K562 (cell line): ENCODE measurements around the gene MYO18B. TPM values are rescaled to one million over a fixed set of nuclear protein-coding genes. Genes with fewer than 3 reads are reported as not detected.

ENCODE experiments used
- CAMTA2 ChIP-seq: fragments of 250-450 bp; sonication (Bioruptor Pico); conservative IDR thresholded peaks from 2 replicates; pipeline ENCODE4 v1.5.1; 2022
- CXXC5 ChIP-seq: fragments of 250-450 bp; sonication (Bioruptor Pico); IDR thresholded peaks from 2 replicates; pipeline ENCODE4 v1.8.0; 2022; ENCODE audit warnings: inconsistent platforms, mild to moderate bottlenecking, moderate library complexity
- DMBX1 ChIP-seq: fragments of 250-450 bp; sonication (Bioruptor Pico); IDR thresholded peaks from 2 replicates; pipeline ENCODE4 v1.8.0; 2022; ENCODE audit warnings: inconsistent platforms, mild to moderate bottlenecking, moderate library complexity, borderline replicate concordance
- EP300 ChIP-seq: IDR thresholded peaks from 2 replicates; pipeline ENCODE4 v1.6.1; 2012; ENCODE audit warnings: low read length, improper control_type of control experiment
- FOS ChIP-seq: IDR thresholded peaks from 3 replicates; pipeline ENCODE4 v1.6.1; 2011; ENCODE audit not compliant: insufficient read length; ENCODE audit errors: extremely low read depth
- GTF2A2 ChIP-seq: IDR thresholded peaks from 2 replicates; pipeline ENCODE4 v1.6.1; 2016; ENCODE audit warnings: mild to moderate bottlenecking, missing genetic modification characterization, missing compliant biosample characterization
- GTF2B ChIP-seq: IDR thresholded peaks from 2 replicates; pipeline ENCODE4 v1.6.1; 2011; ENCODE audit not compliant: insufficient read length; ENCODE audit errors: extremely low read depth
- HEY1 ChIP-seq: fragments of 250-450 bp; sonication (Bioruptor Pico); IDR thresholded peaks from 2 replicates; pipeline ENCODE4 v1.5.0; 2020; ENCODE audit warnings: mild to moderate bottlenecking, moderate library complexity, borderline replicate concordance
- HOXB6 ChIP-seq: fragments of 250-450 bp; sonication (Bioruptor Pico); IDR thresholded peaks from 2 replicates; pipeline ENCODE4 v1.5.1; 2022; ENCODE audit warnings: mild to moderate bottlenecking, borderline replicate concordance
- KLF6 ChIP-seq: fragments of 250-450 bp; sonication (Bioruptor Pico); IDR thresholded peaks from 2 replicates; pipeline ENCODE4 v1.4.0; 2020; ENCODE audit warnings: mild to moderate bottlenecking, moderate library complexity, borderline replicate concordance
- MAZ ChIP-seq, 2 experiments: fragments of 450-650 bp in 1 of 2; sonication (generic) in 1 of 2; formaldehyde crosslinking; IDR thresholded peaks in 1 of 2; conservative IDR thresholded peaks in 1 of 2; 2 replicates each; pipeline versions ENCODE4 v1.4.0 to v1.5.0; 2020; ENCODE audit warnings: mild to moderate bottlenecking in 1 of 2, missing genetic modification reagents in 1 of 2
- MCM5 ChIP-seq: fragments of 450-650 bp; IDR thresholded peaks from 2 replicates; pipeline ENCODE4 v1.6.1; 2016; ENCODE audit warnings: low read depth
- NCOA1 ChIP-seq: fragments of 450-650 bp; IDR thresholded peaks from 2 replicates; pipeline ENCODE4 v1.6.1; 2016; ENCODE audit warnings: low read depth
- NFRKB ChIP-seq: fragments of 450-650 bp; IDR thresholded peaks from 2 replicates; pipeline ENCODE4 v1.6.1; 2016; ENCODE audit warnings: low read depth
- NFXL1 ChIP-seq: fragments of 450-650 bp; formaldehyde crosslinking; IDR thresholded peaks from 2 replicates; pipeline ENCODE4 v1.4.0; 2021; ENCODE audit warnings: mild to moderate bottlenecking
- POLR2B ChIP-seq: fragments of 450-650 bp; IDR thresholded peaks from 2 replicates; pipeline ENCODE4 v1.6.1; 2018; ENCODE audit warnings: low read depth; ENCODE audit not compliant: partially characterized antibody
- SIN3A ChIP-seq, 2 experiments: fragments of 150-350 bp in 1 of 2; IDR thresholded peaks; 2 replicates each; pipeline ENCODE4 v1.6.1; 2011 to 2016; ENCODE audit warnings: borderline replicate concordance in 2 of 2, low read depth in 2 of 2, low read length in 2 of 2, mild to moderate bottlenecking in 2 of 2, moderate library complexity in 2 of 2; ENCODE audit not compliant: control insufficient read depth in 1 of 2
- SIN3B ChIP-seq: fragments of 450-650 bp; IDR thresholded peaks from 2 replicates; pipeline ENCODE4 v1.6.1; 2017; ENCODE audit warnings: low read depth, mild to moderate bottlenecking, moderate library complexity
- SMARCA4 ChIP-seq: fragments of 450-650 bp; IDR thresholded peaks from 2 replicates; pipeline ENCODE4 v1.6.1; 2016
- TARDBP ChIP-seq: fragments of 450-650 bp; IDR thresholded peaks from 2 replicates; pipeline ENCODE4 v1.6.1; 2016
- TCF15 ChIP-seq: fragments of 250-450 bp; sonication (Bioruptor Pico); IDR thresholded peaks from 2 replicates; pipeline ENCODE4 v1.8.0; 2022; ENCODE audit warnings: moderate library complexity, mild to moderate bottlenecking, inconsistent platforms
- TCF7 ChIP-seq: sonication (generic); IDR thresholded peaks from 2 replicates; pipeline ENCODE4 v1.6.1; 2016; ENCODE audit warnings: antibody characterized with exemption, borderline replicate concordance
- ZKSCAN3 ChIP-seq: fragments of 250-450 bp; sonication (Bioruptor Pico); IDR thresholded peaks from 2 replicates; pipeline ENCODE4 v1.4.0; 2020
- ZNF121 ChIP-seq: sonication (generic); formaldehyde crosslinking; conservative IDR thresholded peaks from 2 replicates; pipeline ENCODE4 v1.8.0; 2022; ENCODE audit warnings: missing genetic modification reagents
- ZNF133 ChIP-seq: fragments of 250-450 bp; sonication (Bioruptor Pico); IDR thresholded peaks from 2 replicates; pipeline ENCODE4 v1.4.0; 2020; ENCODE audit warnings: mild to moderate bottlenecking
- ZNF57 ChIP-seq: fragments of 450-650 bp; formaldehyde crosslinking; IDR thresholded peaks from 2 replicates; pipeline ENCODE4 v1.4.0; 2020; ENCODE audit warnings: mild to moderate bottlenecking, moderate library complexity
- polyA plus RNA-seq, 8 experiments: library from polyadenylated mRNA; depleted of rRNA in 4 of 8; stranded (reverse) in 5 of 8; unstranded in 3 of 8; fragments of >200 nt; fragmentation: Nextera tagmentation in 2 of 8; fragmentation: Illumina TruSeq in 1 of 8; extraction: Ambion mirVana in 2 of 8; extraction: Trizol in 1 of 8; gene quantifications; 2 replicates each; pipeline versions ENCODE4 v1.2.1 to v1.2.3, GENCODE V29; 2011 to 2014; ENCODE audit warnings: inconsistent platforms in 1 of 8, missing spikeins in 1 of 8
- total RNA-seq, 7 experiments: library from RNA; depleted of rRNA in 6 of 7; stranded (reverse); fragments of >200 nt in 6 of 7; fragmentation: Illumina TruSeq in 2 of 7; extraction: Trizol in 2 of 7; gene quantifications; 2 replicates each; pipeline versions ENCODE4 v1.2.1 to v1.2.3, GENCODE V29; 2011 to 2021; ENCODE audit warnings: low replicate concordance in 1 of 7
- TF ChIP-seq, protein P1 (sequence below): fragments of 250-450 bp; sonication (Bioruptor Pico); IDR thresholded peaks from 2 replicates; pipeline ENCODE4 v1.8.0; 2021; ENCODE audit warnings: mild to moderate bottlenecking, moderate library complexity
- TF ChIP-seq, protein P2 (sequence below): fragments of 450-650 bp; IDR thresholded peaks from 2 replicates; pipeline ENCODE4 v1.6.1; 2017; ENCODE audit warnings: antibody characterized with exemption
- TF ChIP-seq, protein P3 (sequence below): fragments of 250-450 bp; sonication (Bioruptor Pico); IDR thresholded peaks from 2 replicates; pipeline ENCODE4 v1.9.0; 2021; ENCODE audit warnings: mild to moderate bottlenecking

The MYO18B gene
- total and polyA plus RNA-seq, 9 of the 15 experiments (the other 6 are each of a cell fraction or from before 2014, with no cell fraction given) = 0.06 to 7.0 (median 4.3) TPM

DNA sequence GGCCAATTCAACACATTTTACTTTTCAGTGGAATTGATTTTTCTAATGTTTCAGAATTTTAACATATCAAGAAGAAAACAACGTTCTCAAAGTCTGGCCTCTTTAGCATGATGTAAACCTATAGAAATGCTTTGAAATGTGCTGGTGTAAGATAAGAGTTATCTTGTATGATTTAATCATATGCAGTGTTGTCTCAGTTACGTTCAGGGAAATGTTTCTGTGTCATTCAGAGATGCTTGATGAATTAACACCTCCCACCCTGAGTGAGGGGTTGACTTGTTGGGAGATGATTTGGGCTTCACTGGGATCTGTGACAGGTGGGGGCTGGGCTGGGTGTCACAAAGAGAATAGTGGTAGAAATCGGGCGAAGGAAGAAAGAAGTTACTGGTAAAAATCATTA, 15.7 kb upstream of the MYO18B start (continued):
- TF ChIP-seq SIN3B = no peak
- TF ChIP-seq ZKSCAN3 (CRISPR knock-in tag) = no peak
- TF ChIP-seq MAZ (CRISPR knock-in tag; conservative IDR thresholded peaks at IDR 0.05 in 1 of 2, IDR thresholded peaks at IDR 0.05 in 1 of 2) = peak in 1 of 2 experiments; percentile 55; a peak in 2 of 4 replicates
- TF ChIP-seq TCF7 = no peak
- TF ChIP-seq, protein P1, sequence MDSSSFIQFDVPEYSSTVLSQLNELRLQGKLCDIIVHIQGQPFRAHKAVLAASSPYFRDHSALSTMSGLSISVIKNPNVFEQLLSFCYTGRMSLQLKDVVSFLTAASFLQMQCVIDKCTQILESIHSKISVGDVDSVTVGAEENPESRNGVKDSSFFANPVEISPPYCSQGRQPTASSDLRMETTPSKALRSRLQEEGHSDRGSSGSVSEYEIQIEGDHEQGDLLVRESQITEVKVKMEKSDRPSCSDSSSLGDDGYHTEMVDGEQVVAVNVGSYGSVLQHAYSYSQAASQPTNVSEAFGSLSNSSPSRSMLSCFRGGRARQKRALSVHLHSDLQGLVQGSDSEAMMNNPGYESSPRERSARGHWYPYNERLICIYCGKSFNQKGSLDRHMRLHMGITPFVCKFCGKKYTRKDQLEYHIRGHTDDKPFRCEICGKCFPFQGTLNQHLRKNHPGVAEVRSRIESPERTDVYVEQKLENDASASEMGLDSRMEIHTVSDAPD (CRISPR knock-in tag) = no peak
- TF ChIP-seq, protein P2, sequence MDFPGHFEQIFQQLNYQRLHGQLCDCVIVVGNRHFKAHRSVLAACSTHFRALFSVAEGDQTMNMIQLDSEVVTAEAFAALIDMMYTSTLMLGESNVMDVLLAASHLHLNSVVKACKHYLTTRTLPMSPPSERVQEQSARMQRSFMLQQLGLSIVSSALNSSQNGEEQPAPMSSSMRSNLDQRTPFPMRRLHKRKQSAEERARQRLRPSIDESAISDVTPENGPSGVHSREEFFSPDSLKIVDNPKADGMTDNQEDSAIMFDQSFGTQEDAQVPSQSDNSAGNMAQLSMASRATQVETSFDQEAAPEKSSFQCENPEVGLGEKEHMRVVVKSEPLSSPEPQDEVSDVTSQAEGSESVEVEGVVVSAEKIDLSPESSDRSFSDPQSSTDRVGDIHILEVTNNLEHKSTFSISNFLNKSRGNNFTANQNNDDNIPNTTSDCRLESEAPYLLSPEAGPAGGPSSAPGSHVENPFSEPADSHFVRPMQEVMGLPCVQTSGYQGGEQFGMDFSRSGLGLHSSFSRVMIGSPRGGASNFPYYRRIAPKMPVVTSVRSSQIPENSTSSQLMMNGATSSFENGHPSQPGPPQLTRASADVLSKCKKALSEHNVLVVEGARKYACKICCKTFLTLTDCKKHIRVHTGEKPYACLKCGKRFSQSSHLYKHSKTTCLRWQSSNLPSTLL = no peak
- no peak for TF ChIP-seq ZNF133 (CRISPR knock-in tag)
- no peak for TF ChIP-seq GTF2A2
- no peak for TF ChIP-seq FOS
- TF ChIP-seq DMBX1 = no peak
- no peak for TF ChIP-seq TARDBP
- TF ChIP-seq EP300 = peak; percentile 98
- no peak for TF ChIP-seq GTF2B
- no peak for TF ChIP-seq ZNF57 (CRISPR knock-in tag)
- no peak for TF ChIP-seq KLF6 (CRISPR knock-in tag)
- no peak for TF ChIP-seq NFXL1 (CRISPR knock-in tag)
- TF ChIP-seq NCOA1 = peak; percentile 66; the same call in 1 of the 2 replicates
- peak; percentile 94 for TF ChIP-seq SMARCA4
- TF ChIP-seq ZNF121 (CRISPR knock-in tag) = no peak
- no peak for TF ChIP-seq SIN3A (IDR thresholded peaks at IDR 0.05; ENCODE audit: borderline replicate concordance in 2 of 2, control insufficient read depth in 1 of 2, low read depth in 2 of 2, low read length in 2 of 2)
- TF ChIP-seq TCF15 (CRISPR knock-in tag) = no peak
- TF ChIP-seq CXXC5 (CRISPR knock-in tag) = peak; percentile 72
- no peak for TF ChIP-seq HEY1
- no peak for TF ChIP-seq HOXB6 (CRISPR knock-in tag)
- TF ChIP-seq POLR2B = no peak
- TF ChIP-seq MCM5 = no peak
- no peak for TF ChIP-seq NFRKB
- TF ChIP-seq, protein P3, sequence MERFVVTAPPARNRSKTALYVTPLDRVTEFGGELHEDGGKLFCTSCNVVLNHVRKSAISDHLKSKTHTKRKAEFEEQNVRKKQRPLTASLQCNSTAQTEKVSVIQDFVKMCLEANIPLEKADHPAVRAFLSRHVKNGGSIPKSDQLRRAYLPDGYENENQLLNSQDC = no peak
- TF ChIP-seq CAMTA2 (CRISPR knock-in tag) = no peak
